T-helper 17 cell (primary cell): ENCODE data around the gene TNFSF8. TPM values are rescaled to one million over a fixed set of nuclear protein-coding genes. Genes with fewer than 3 reads are reported as not detected.

ENCODE experiments used
- ATAC-seq: fragments of 150-1000 bp; cut with Tn5 transposase; 2 replicates; pipeline ENCODE4 v1.10.0; 2021; ENCODE audit warnings: mild to moderate bottlenecking, moderate library complexity
- DNase-seq, 3 donors: peaks; one replicate each; pipeline versions ENCODE4 v3.0.0 to v3.0.0-alpha.2; 2020 to 2021
- H3K9me3 ChIP-seq: one replicate; pipeline ENCODE4 v1.7.0; 2013; ENCODE audit warnings: low read length, mild to moderate bottlenecking; ENCODE audit not compliant: control insufficient read depth, poor library complexity, severe bottlenecking
- H3K27ac Mint-ChIP-seq: one replicate; pipeline ENCODE4 v1.8.0; 2022; ENCODE audit warnings: mild to moderate bottlenecking, moderate library complexity, mixed read lengths
- H3K27me3 Mint-ChIP-seq: one replicate; pipeline ENCODE4 v1.8.0; 2022; ENCODE audit warnings: mixed read lengths
- H3K36me3 Mint-ChIP-seq: one replicate; pipeline ENCODE4 v1.8.0; 2022; ENCODE audit warnings: low read depth, mixed read lengths
- H3K4me1 Mint-ChIP-seq: one replicate; pipeline ENCODE4 v1.8.0; 2022; ENCODE audit warnings: mild to moderate bottlenecking, mixed read lengths
- H3K4me3 Mint-ChIP-seq: one replicate; pipeline ENCODE4 v1.8.0; 2022; ENCODE audit warnings: mild to moderate bottlenecking, moderate library complexity, mixed read lengths
- total RNA-seq, 4 donors: library from RNA in 2 of 4; stranded (reverse) in 2 of 4; gene quantifications; one replicate each; pipeline ENCODE4 v1.2.3 and lab custom pipeline; 2022 to 2026

TNFSF8 gene
- total RNA-seq, result 10 to 100 TPM; 45.7 to 47.6 TPM
- total RNA-seq (lab: John Stamatoyannopoulos, UW), result 72.7 to 164 reads per million in 2 donors

GRCh38 chr9:114930056-114930812, at the start of gene TNFSF8:
Gene TNFSF8 (minus strand): TSS chr9:114930591. CDS start chr9:114930303, 288 bp downstream.
- H3K9me3 ChIP-seq, result no peaks in the 10 kb centered on the region
- Mint-ChIP-seq H3K27me3 (no peaks in the 10 kb centered on the region), H3K27ac (peak within 1 kb of the TSS; percentile 100), H3K4me3 (peak within 1 kb of the TSS; percentile 97), H3K36me3 (peaks cover 11% of the 10 kb centered on the region), H3K4me1 (peaks cover 48% of the 10 kb centered on the region)
- DNase-seq, result peak; percentile 38 to 55 (median 44)
- peak; percentile 83 for ATAC-seq

GRCh38 chr9:114973216-114973615, 42.8 kb upstream of the TNFSF8 start:
- DNase-seq, result no peak
- no peak for ATAC-seq
- Mint-ChIP-seq H3K27me3 (no peaks in the 10 kb centered on the region), H3K4me1 (peaks cover 3% of the 10 kb centered on the region), H3K36me3 (no peaks in the 10 kb centered on the region), H3K27ac (no peak overlapping the region), H3K4me3 (no peak overlapping the region)
- H3K9me3 ChIP-seq, result no peaks in the 10 kb centered on the region

GRCh38 chr9:114972510-114973136, 42.2 kb upstream of the TNFSF8 start:
- no peaks in the 10 kb centered on the region for H3K9me3 ChIP-seq
- H3K36me3 Mint-ChIP-seq, result no peaks in the 10 kb centered on the region
- no peaks in the 10 kb centered on the region for H3K27me3 Mint-ChIP-seq
- H3K4me3 Mint-ChIP-seq, result no peak overlapping the region
- ATAC-seq, result no peak
- DNase-seq, result no peak
- no peak overlapping the region for H3K27ac Mint-ChIP-seq
- peaks cover 9% of the 10 kb centered on the region for H3K4me1 Mint-ChIP-seq

GRCh38 chr9:114969269-114969668, 38.9 kb upstream of the TNFSF8 start:
- H3K9me3 ChIP-seq, result no peaks in the 10 kb centered on the region
- Mint-ChIP-seq H3K4me3 (no peak overlapping the region), H3K27ac (no peak overlapping the region), H3K36me3 (no peaks in the 10 kb centered on the region), H3K27me3 (no peaks in the 10 kb centered on the region), H3K4me1 (peaks cover 9% of the 10 kb centered on the region)
- DNase-seq (no peak), ATAC-seq (no peak)

GRCh38 chr9:114968671-114969070, 38.3 kb upstream of the TNFSF8 start:
- H3K27me3 Mint-ChIP-seq, result no peaks in the 10 kb centered on the region
- H3K27ac Mint-ChIP-seq, result peak overlapping the region; percentile 4
- H3K4me3 Mint-ChIP-seq, result no peak overlapping the region
- DNase-seq, result no peak
- no peaks in the 10 kb centered on the region for H3K9me3 ChIP-seq
- peak; percentile 87 for ATAC-seq
- H3K4me1 Mint-ChIP-seq, result peaks cover 9% of the 10 kb centered on the region
- H3K36me3 Mint-ChIP-seq, result no peaks in the 10 kb centered on the region

- no peak overlapping the region for H3K27ac Mint-ChIP-seq
- no peaks in the 10 kb centered on the region for H3K36me3 Mint-ChIP-seq
- DNase-seq (no peak), ATAC-seq (no peak)
- H3K4me1 Mint-ChIP-seq, result peaks cover 9% of the 10 kb centered on the region
- H3K9me3 ChIP-seq, result no peaks in the 10 kb centered on the region
- H3K27me3 Mint-ChIP-seq, result no peaks in the 10 kb centered on the region
- no peak overlapping the region for H3K4me3 Mint-ChIP-seq
Measured at GRCh38 chr9:114965564-114965963, 35.2 kb upstream of the TNFSF8 start.

GRCh38 chr9:114962809-114963208, 32.4 kb upstream of the TNFSF8 start:
- no peak for DNase-seq
- Mint-ChIP-seq H3K4me3 (no peak overlapping the region), H3K27me3 (no peaks in the 10 kb centered on the region), H3K4me1 (peaks cover 5% of the 10 kb centered on the region), H3K27ac (no peak overlapping the region), H3K36me3 (no peaks in the 10 kb centered on the region)
- ATAC-seq, result no peak
- H3K9me3 ChIP-seq, result no peaks in the 10 kb centered on the region

- ATAC-seq, result no peak
- no peaks in the 10 kb centered on the region for H3K36me3 Mint-ChIP-seq
- no peak overlapping the region for H3K4me3 Mint-ChIP-seq
- H3K27ac Mint-ChIP-seq, result no peak overlapping the region
- DNase-seq, result no peak
- H3K4me1 Mint-ChIP-seq, result peaks cover 9% of the 10 kb centered on the region
- peaks cover 6% of the 10 kb centered on the region for H3K27me3 Mint-ChIP-seq
- H3K9me3 ChIP-seq, result no peaks in the 10 kb centered on the region
Measured at GRCh38 chr9:114960276-114960675, 29.9 kb upstream of the TNFSF8 start.

GRCh38 chr9:114958844-114959235, 28.4 kb upstream of the TNFSF8 start:
- ATAC-seq, result no peak
- H3K4me3 Mint-ChIP-seq, result peak overlapping the region; percentile 83
- no peaks in the 10 kb centered on the region for H3K36me3 Mint-ChIP-seq
- H3K27ac Mint-ChIP-seq, result peak overlapping the region; percentile 57
- no peak for DNase-seq
- H3K9me3 ChIP-seq, result no peaks in the 10 kb centered on the region
- H3K27me3 Mint-ChIP-seq, result peaks cover 6% of the 10 kb centered on the region
- peaks cover 11% of the 10 kb centered on the region for H3K4me1 Mint-ChIP-seq

GRCh38 chr9:114958021-114958843, 27.8 kb upstream of the TNFSF8 start:
- no peak for DNase-seq
- Mint-ChIP-seq H3K4me1 (peaks cover 11% of the 10 kb centered on the region), H3K27ac (peak overlapping the region; percentile 57), H3K36me3 (no peaks in the 10 kb centered on the region), H3K4me3 (peak overlapping the region; percentile 83), H3K27me3 (peaks cover 6% of the 10 kb centered on the region)
- ATAC-seq, result peak; percentile 70
- no peaks in the 10 kb centered on the region for H3K9me3 ChIP-seq

GRCh38 chr9:114957558-114957957, 27.2 kb upstream of the TNFSF8 start:
- Mint-ChIP-seq H3K27me3 (peaks cover 6% of the 10 kb centered on the region), H3K36me3 (no peaks in the 10 kb centered on the region), H3K4me1 (peaks cover 11% of the 10 kb centered on the region), H3K4me3 (peak overlapping the region; percentile 37), H3K27ac (peak overlapping the region; percentile 57)
- no peaks in the 10 kb centered on the region for H3K9me3 ChIP-seq
- ATAC-seq (no peak), DNase-seq (no peak)

- H3K36me3 Mint-ChIP-seq, result no peaks in the 10 kb centered on the region
- peaks cover 11% of the 10 kb centered on the region for H3K4me1 Mint-ChIP-seq
- no peak overlapping the region for H3K4me3 Mint-ChIP-seq
- no peaks in the 10 kb centered on the region for H3K9me3 ChIP-seq
- peaks cover 18% of the 10 kb centered on the region for H3K27me3 Mint-ChIP-seq
- no peak overlapping the region for H3K27ac Mint-ChIP-seq
- no peak for DNase-seq
- no peak for ATAC-seq
Measured at GRCh38 chr9:114954956-114955582, 24.7 kb upstream of the TNFSF8 start.

- ATAC-seq, result no peak
- no peaks in the 10 kb centered on the region for H3K36me3 Mint-ChIP-seq
- no peak overlapping the region for H3K27ac Mint-ChIP-seq
- H3K4me1 Mint-ChIP-seq, result peaks cover 11% of the 10 kb centered on the region
- H3K4me3 Mint-ChIP-seq, result no peak overlapping the region
- no peaks in the 10 kb centered on the region for H3K9me3 ChIP-seq
- peaks cover 18% of the 10 kb centered on the region for H3K27me3 Mint-ChIP-seq
- no peak for DNase-seq
Measured at GRCh38 chr9:114953959-114954358, 23.6 kb upstream of the TNFSF8 start.
